SK-N-SH treated with all-trans-retinoic acid at 6 μM for 48 hours (cell line): ENCODE data around the gene ABHD17C.
A peak's percentile ranks its signal among the peaks of the same experiment; 100 is the strongest.

Source experiments
- ATAC-seq: fragments of 200-7000 bp; cut with Tn5 transposase; 3 replicates; pipeline ENCODE4 v1.9.1; 2020; ENCODE audit warnings: mild to moderate bottlenecking, moderate library complexity
- ARNTL ChIP-seq: fragments of 450-650 bp; formaldehyde crosslinking; IDR thresholded peaks from 2 replicates; pipeline ENCODE4 v1.5.0; 2020; ENCODE audit warnings: low read depth, mild to moderate bottlenecking, moderate library complexity, borderline replicate concordance
- CSDC2 ChIP-seq: fragments of 250-450 bp; sonication (Bioruptor Pico); IDR thresholded peaks from 2 replicates; pipeline ENCODE4 v1.5.0; 2020; ENCODE audit warnings: mild to moderate bottlenecking, moderate library complexity
- ESRRG ChIP-seq: fragments of 250-450 bp; sonication (Bioruptor Pico); IDR thresholded peaks from 2 replicates; pipeline ENCODE4 v1.6.1; 2021; ENCODE audit warnings: mild to moderate bottlenecking
- GLIS3 ChIP-seq: fragments of 250-450 bp; sonication (Bioruptor Pico); IDR thresholded peaks from 2 replicates; pipeline ENCODE4 v1.5.0; 2020; ENCODE audit warnings: mild to moderate bottlenecking, moderate library complexity
- ISL1 ChIP-seq: fragments of 250-450 bp; sonication (Bioruptor Pico); IDR thresholded peaks from 2 replicates; pipeline ENCODE4 v2.1.2; 2022; ENCODE audit warnings: mild to moderate bottlenecking, moderate library complexity
- OSR1 ChIP-seq: fragments of 250-450 bp; sonication (Bioruptor Pico); IDR thresholded peaks from 2 replicates; pipeline ENCODE4 v1.8.0; 2022; ENCODE audit warnings: moderate library complexity, mild to moderate bottlenecking, inconsistent platforms
- PATZ1 ChIP-seq: fragments of 250-450 bp; sonication (Bioruptor Pico); IDR thresholded peaks from 2 replicates; pipeline ENCODE4 v1.8.0; 2020; ENCODE audit warnings: mild to moderate bottlenecking, moderate library complexity, borderline replicate concordance
- PPARA ChIP-seq: fragments of 250-450 bp; sonication (Bioruptor Pico); IDR thresholded peaks from 2 replicates; pipeline ENCODE4 v1.5.0; 2020; ENCODE audit warnings: mild to moderate bottlenecking, borderline replicate concordance
- RARB ChIP-seq: fragments of 250-450 bp; sonication (Bioruptor Pico); IDR thresholded peaks from 2 replicates; pipeline ENCODE4 v1.8.0; 2021; ENCODE audit warnings: mild to moderate bottlenecking, moderate library complexity
- SNAI2 ChIP-seq: fragments of 250-450 bp; sonication (Bioruptor Pico); IDR thresholded peaks from 2 replicates; pipeline ENCODE4 v1.5.0; 2020; ENCODE audit warnings: mild to moderate bottlenecking, moderate library complexity
- TOX ChIP-seq: fragments of 250-450 bp; sonication (Bioruptor Pico); IDR thresholded peaks from 2 replicates; pipeline ENCODE4 v1.8.0; 2021; ENCODE audit warnings: mild to moderate bottlenecking, moderate library complexity, borderline replicate concordance
- TSHZ2 ChIP-seq: fragments of 250-450 bp; sonication (Bioruptor Pico); IDR thresholded peaks from 2 replicates; pipeline ENCODE4 v1.5.0; 2020; ENCODE audit warnings: mild to moderate bottlenecking, moderate library complexity
- ZC3H10 ChIP-seq: fragments of 250-450 bp; sonication (Bioruptor Pico); IDR thresholded peaks from 2 replicates; pipeline ENCODE4 v1.5.1; 2021; ENCODE audit warnings: mild to moderate bottlenecking, moderate library complexity
- ZFP3 ChIP-seq: fragments of 250-450 bp; sonication (Bioruptor Pico); IDR thresholded peaks from 2 replicates; pipeline ENCODE4 v1.5.0; 2020; ENCODE audit warnings: mild to moderate bottlenecking, moderate library complexity
- ZFP30 ChIP-seq: fragments of 450-650 bp; formaldehyde crosslinking; IDR thresholded peaks from 2 replicates; pipeline ENCODE4 v1.5.0; 2022; ENCODE audit warnings: mild to moderate bottlenecking, moderate library complexity
- ZNF565 ChIP-seq: fragments of 450-650 bp; formaldehyde crosslinking; conservative IDR thresholded peaks from 2 replicates; pipeline ENCODE4 v1.5.0; 2020; ENCODE audit warnings: low read depth, mild to moderate bottlenecking, moderate library complexity
- ZNF8 ChIP-seq: fragments of 450-650 bp; formaldehyde crosslinking; IDR thresholded peaks from 2 replicates; pipeline ENCODE4 v1.5.0; 2020; ENCODE audit warnings: mild to moderate bottlenecking, moderate library complexity
- TF ChIP-seq, protein P1 (sequence below): fragments of 250-450 bp; sonication (Bioruptor Pico); IDR thresholded peaks from 2 replicates; pipeline ENCODE4 v1.5.1; 2021; ENCODE audit warnings: mild to moderate bottlenecking, moderate library complexity
- TF ChIP-seq, protein P2 (sequence below): fragments of 250-450 bp; sonication (Bioruptor Pico); IDR thresholded peaks from 2 replicates; pipeline ENCODE4 v1.5.1; 2020; ENCODE audit warnings: low read depth, mild to moderate bottlenecking, moderate library complexity

The ABHD17C gene

DNA sequence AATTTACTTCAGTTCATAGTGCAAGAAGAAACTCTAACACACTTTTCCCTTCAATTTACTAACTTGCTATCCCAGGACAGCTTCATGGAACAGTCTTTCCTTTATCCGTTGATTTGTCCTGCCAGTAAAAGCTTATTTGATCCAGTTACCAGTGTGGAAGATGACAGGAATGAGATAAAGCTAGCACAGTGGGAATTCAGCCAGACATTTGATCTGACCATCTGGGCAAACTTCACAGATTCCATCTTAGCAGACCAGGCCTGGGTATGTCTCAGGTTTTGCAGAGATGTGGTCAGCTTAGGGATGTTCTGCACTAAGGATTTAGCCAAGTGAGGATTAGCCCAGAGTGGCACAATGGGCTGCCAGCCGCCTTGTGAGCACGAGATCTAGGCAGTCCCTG, 103.8 kb downstream of the ABHD17C start (continued):
- peak; percentile 67; the same call in 1 of the 2 replicates for TF ChIP-seq TSHZ2 (CRISPR knock-in tag)

- no peak for TF ChIP-seq ESRRG (CRISPR knock-in tag)
- TF ChIP-seq TOX, result no peak
- no peak for TF ChIP-seq ZNF565
- TF ChIP-seq, protein P1, sequence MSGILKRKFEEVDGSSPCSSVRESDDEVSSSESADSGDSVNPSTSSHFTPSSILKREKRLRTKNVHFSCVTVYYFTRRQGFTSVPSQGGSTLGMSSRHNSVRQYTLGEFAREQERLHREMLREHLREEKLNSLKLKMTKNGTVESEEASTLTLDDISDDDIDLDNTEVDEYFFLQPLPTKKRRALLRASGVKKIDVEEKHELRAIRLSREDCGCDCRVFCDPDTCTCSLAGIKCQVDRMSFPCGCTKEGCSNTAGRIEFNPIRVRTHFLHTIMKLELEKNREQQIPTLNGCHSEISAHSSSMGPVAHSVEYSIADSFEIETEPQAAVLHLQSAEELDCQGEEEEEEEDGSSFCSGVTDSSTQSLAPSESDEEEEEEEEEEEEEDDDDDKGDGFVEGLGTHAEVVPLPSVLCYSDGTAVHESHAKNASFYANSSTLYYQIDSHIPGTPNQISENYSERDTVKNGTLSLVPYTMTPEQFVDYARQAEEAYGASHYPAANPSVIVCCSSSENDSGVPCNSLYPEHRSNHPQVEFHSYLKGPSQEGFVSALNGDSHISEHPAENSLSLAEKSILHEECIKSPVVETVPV (CRISPR knock-in tag), result no peak
- no peak for TF ChIP-seq TSHZ2 (CRISPR knock-in tag)
- no peak for TF ChIP-seq SNAI2
- no peak for TF ChIP-seq ZC3H10
- no peak for ATAC-seq
Measured at GRCh38 chr15:80800067-80800466, 105.0 kb downstream of the ABHD17C start.

DNA sequence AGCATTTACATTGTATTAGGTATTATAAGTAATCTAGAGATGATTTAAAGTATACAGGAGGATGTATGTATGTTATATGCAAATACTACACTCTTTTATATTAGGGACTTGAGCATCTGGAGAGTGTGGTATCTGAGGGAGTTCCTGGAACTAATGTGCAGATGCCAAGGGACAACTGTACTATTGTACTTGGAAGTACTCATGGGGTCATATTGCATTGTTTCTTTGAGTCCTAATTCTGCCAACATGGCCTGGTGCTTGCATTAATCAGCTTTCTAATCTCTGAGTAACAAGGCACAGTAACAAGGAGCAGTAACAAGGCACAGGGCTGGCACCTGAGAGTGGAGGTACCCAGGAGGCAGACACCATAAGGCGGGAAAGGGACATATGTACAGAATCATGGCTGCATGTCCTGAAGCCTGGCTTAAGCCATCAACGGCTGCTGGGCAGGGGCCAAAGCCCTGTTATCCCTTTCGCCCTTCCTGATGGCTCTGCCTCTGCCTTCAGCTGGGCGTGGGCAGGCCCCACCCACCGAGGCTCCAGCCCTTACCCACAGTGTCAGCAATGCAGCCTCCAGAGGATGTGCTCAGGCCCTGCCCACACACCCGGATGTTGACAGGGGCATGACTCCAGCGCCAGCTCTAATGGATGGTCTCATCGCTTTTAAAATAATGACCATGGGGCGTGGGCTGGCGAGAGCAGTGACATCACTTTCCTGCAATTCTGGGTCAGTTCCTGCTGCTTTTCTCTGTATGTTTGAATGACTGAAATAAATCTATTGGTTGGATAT, 107.0 kb downstream of the ABHD17C start:
- TF ChIP-seq ZFP3, result no peak
- TF ChIP-seq ARNTL (CRISPR knock-in tag), result no peak
- no peak for TF ChIP-seq ESRRG (CRISPR knock-in tag)
- ATAC-seq, result no peak

DNA sequence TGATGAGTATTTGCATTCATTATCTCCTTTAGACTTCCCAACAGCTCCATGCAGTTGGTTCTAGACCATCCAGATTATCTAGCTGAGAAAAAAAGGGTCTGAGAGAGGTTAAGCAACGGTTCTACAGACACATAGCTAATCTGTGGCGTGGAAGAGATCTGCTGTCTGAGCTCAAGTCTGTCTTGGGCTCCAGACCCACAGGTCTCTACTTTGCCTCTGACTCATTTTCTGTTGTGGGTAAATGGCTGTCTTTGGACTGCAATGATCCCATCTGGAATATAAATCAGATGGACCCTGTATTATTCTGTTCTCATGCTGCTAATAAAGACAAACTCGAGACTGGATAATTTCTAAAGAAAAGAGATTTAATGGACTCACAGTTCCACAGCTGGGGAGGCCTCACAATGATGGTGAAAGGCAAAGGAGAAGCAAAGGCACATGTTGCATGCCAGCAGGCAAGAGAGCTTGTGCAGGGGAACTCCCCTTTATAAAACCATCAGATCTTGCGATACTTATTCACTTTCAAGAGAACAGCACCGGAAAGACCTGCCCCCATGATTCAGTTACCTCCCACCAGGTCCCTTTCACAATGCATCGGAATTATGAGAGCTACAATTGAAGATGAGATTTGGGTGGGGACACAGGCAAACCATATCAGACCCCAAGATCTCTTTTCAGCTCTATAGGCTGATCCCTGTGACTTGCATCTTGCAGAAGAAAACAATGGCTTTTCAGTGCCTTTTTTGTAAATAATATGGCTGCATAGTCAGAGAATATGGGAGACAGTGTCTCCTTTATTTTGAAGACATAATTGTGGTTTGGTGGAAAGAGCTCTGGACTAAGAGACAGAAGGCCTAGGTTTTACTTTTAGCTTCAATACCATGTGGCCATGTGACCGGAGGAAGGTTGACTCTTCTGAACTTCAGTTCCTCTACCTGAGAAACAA, 108.7 kb downstream of the ABHD17C start:
- TF ChIP-seq OSR1 (CRISPR knock-in tag) (no peak), ZC3H10 (no peak)
- no peak for ATAC-seq

- no peak for TF ChIP-seq GLIS3 (CRISPR knock-in tag)
- TF ChIP-seq PPARA, result no peak
- TF ChIP-seq ESRRG (CRISPR knock-in tag), result no peak
- no peak for TF ChIP-seq ISL1 (CRISPR knock-in tag)
- TF ChIP-seq, protein P2, sequence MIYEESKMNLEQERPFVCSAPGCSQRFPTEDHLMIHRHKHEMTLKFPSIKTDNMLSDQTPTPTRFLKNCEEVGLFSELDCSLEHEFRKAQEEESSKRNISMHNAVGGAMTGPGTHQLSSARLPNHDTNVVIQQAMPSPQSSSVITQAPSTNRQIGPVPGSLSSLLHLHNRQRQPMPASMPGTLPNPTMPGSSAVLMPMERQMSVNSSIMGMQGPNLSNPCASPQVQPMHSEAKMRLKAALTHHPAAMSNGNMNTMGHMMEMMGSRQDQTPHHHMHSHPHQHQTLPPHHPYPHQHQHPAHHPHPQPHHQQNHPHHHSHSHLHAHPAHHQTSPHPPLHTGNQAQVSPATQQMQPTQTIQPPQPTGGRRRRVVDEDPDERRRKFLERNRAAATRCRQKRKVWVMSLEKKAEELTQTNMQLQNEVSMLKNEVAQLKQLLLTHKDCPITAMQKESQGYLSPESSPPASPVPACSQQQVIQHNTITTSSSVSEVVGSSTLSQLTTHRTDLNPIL (CRISPR knock-in tag), result no peak
- TF ChIP-seq RARB, result no peak
- no peak for TF ChIP-seq CSDC2 (CRISPR knock-in tag)
- TF ChIP-seq ARNTL (CRISPR knock-in tag), result no peak
- no peak for TF ChIP-seq ZNF8 (CRISPR knock-in tag)
- TF ChIP-seq PATZ1, result no peak
- TF ChIP-seq ZFP3, result no peak
- TF ChIP-seq ZFP30 (CRISPR knock-in tag), result no peak
Measured at GRCh38 chr15:80804970-80805495, 109.9 kb downstream of the ABHD17C start.

More at GRCh38 chr15:80804970-80805495, 109.9 kb downstream of the ABHD17C start:
- no peak for ATAC-seq
